Subcutaneous adipose tissue (tissue), 4 donors: ENCODE measurements around the gene MGAT1. TPM values are rescaled to one million over a fixed set of nuclear protein-coding genes. Genes with fewer than 3 reads are reported as not detected.

Experiments used
- CTCF ChIP-seq: fragments of 450-650 bp; IDR thresholded peaks from one replicate; pipeline ENCODE4 v1.5.1; 2016; ENCODE audit warnings: low read depth, mild to moderate bottlenecking, control low read depth, antibody characterized with exemption, moderate library complexity
- total RNA-seq, 4 donors: library from RNA; depleted of rRNA; stranded (reverse); fragments of >200 nt; gene quantifications; one replicate each; pipeline ENCODE4 v1.1.0, GENCODE V29; 2016

MGAT1 gene
- total RNA-seq, 4 donors from 2014 or later: 165 to 345 (median 230) TPM

- no peak for TF ChIP-seq CTCF
These were observed 41.8 kb upstream of the MGAT1 start for GRCh38 chr5:180844432-180844831.

- no peak for TF ChIP-seq CTCF
These were observed 37.3 kb upstream of the MGAT1 start for GRCh38 chr5:180839935-180840334.

GRCh38 chr5:180839227-180839626 lies 36.6 kb upstream of the MGAT1 start:
- no peak for TF ChIP-seq CTCF

- TF ChIP-seq CTCF: no peak
These were observed 34.9 kb upstream of the MGAT1 start for GRCh38 chr5:180837478-180837877.

- no peak for TF ChIP-seq CTCF
These were observed 30.0 kb upstream of the MGAT1 start for GRCh38 chr5:180832638-180833068.

- no peak for TF ChIP-seq CTCF
These were observed 28.8 kb upstream of the MGAT1 start for GRCh38 chr5:180831139-180832093.

GRCh38 chr5:180830253-180831138 lies 27.9 kb upstream of the MGAT1 start:
- TF ChIP-seq CTCF: no peak
